Measurements from ENCODE around the gene PPP1R9A. TPM values are rescaled to one million over a fixed set of nuclear protein-coding genes. Genes with fewer than 3 reads are reported as not detected.

The PPP1R9A gene
- polyA plus RNA-seq, 3 donors, result not detected

DNA sequence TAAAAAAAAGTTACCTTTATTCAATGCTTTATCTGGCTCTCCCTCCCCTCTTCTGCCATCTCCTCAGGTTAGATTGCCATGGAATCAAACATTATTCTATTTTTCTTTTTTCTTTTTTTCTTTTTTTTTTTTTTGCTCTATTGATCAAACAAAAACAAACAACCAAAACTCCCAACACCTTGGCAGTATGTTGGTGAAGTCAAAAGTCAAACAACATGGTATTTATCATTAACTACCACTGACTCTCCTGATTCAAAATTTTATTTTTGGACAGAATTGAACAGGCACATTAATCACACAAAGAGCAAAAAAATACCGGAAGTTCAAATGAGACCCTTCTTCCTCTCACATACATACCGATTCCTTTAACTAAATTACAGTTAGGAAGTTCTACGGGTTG, 410.6 kb downstream of the PPP1R9A start:
- H3K9me3 ChIP-seq (replicated peaks in 1 of 2; ENCODE audit: control insufficient read depth in 1 of 2, insufficient read depth in 1 of 2, low read length in 2 of 2), result no peaks in the 10 kb centered on the region
- Mint-ChIP-seq H3K4me1 (no peaks in the 10 kb centered on the region), H3K27ac (no peak overlapping the region), H3K27me3 (ENCODE audit: low read depth in 3 of 3) (peaks cover 0 to 2% (median 0%) of the 10 kb centered on the region in 3 donors), H3K4me3 (no peak overlapping the region), H3K36me3 (no peaks in the 10 kb centered on the region), H3K9me3 (peaks cover 0 to 3% (median 0%) of the 10 kb centered on the region in 7 donors)
- no peaks in the 10 kb centered on the region for H3K79me2 ChIP-seq (ENCODE audit: insufficient read depth, low read length)
- no peaks in the 10 kb centered on the region for H4K20me1 ChIP-seq (ENCODE audit: insufficient read depth, low read length)
- no peak for DNase-seq
- no peak overlapping the region for H2AFZ ChIP-seq (ENCODE audit: insufficient read depth, low read depth, low read length, poor library complexity, severe bottlenecking)
- WGBS (ENCODE audit: insufficient coverage), result no CpG with 5 or more reads among the region's 3 CpGs
- H3K4me3 ChIP-seq (replicated peaks in 1 of 3; ENCODE audit: low read depth in 2 of 3, low read length in 3 of 3), result no peak overlapping the region
- TF ChIP-seq, protein P1, sequence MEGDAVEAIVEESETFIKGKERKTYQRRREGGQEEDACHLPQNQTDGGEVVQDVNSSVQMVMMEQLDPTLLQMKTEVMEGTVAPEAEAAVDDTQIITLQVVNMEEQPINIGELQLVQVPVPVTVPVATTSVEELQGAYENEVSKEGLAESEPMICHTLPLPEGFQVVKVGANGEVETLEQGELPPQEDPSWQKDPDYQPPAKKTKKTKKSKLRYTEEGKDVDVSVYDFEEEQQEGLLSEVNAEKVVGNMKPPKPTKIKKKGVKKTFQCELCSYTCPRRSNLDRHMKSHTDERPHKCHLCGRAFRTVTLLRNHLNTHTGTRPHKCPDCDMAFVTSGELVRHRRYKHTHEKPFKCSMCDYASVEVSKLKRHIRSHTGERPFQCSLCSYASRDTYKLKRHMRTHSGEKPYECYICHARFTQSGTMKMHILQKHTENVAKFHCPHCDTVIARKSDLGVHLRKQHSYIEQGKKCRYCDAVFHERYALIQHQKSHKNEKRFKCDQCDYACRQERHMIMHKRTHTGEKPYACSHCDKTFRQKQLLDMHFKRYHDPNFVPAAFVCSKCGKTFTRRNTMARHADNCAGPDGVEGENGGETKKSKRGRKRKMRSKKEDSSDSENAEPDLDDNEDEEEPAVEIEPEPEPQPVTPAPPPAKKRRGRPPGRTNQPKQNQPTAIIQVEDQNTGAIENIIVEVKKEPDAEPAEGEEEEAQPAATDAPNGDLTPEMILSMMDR (IDR thresholded peaks at IDR 0.05), result no peak
- H3K4me1 ChIP-seq (ENCODE audit: control insufficient read depth in 1 of 2, insufficient read depth in 2 of 2, low read length in 2 of 2), result no peaks in the 10 kb centered on the region
- H3K27me3 ChIP-seq (ENCODE audit: control insufficient read depth in 2 of 2, insufficient read depth in 2 of 2, low read length in 2 of 2), result no peaks in the 10 kb centered on the region
- no peak overlapping the region for H3K4me2 ChIP-seq (replicated peaks; ENCODE audit: extremely low read depth, low read length, poor library complexity, severe bottlenecking)
- H3K27ac ChIP-seq (ENCODE audit: low read depth in 1 of 2, low read length in 2 of 2), result no peak overlapping the region
- H3K9ac ChIP-seq (ENCODE audit: insufficient read depth, low read length, poor library complexity, severe bottlenecking), result no peak overlapping the region
- no peaks in the 10 kb centered on the region for H3K36me3 ChIP-seq (replicated peaks in 1 of 2; ENCODE audit: control insufficient read depth in 1 of 2, insufficient read depth in 2 of 2, low read length in 2 of 2)
- intact Hi-C loops (cut with micrococcal nuclease), result no loop called here

DNA sequence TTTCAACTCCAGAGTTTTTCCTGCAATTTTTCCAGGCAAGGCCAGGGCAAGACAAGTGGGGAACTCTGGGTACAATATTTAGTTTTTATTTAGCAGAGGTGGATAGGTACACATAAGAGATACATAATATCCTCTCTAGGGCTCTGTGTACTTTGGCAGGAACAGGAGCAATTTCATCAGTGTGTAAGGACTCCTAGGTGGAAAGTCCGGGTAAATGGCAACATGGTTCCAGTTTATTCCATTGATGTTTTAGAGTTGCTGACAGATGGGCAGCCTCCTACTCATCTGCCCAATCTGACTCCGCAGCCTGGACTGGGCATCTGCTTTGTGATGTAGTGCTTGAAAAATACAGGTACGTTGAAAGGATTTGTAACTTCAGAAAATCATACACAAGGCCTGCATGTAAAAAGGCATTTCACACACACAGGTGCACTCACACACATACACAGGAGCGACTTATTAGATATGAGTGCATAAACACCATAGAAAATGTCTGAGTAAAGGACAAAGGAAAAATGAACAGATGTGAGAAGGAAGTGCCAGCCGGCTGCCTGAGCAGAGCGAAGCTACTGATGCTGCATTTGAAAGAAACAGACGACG, 411.2 kb downstream of the PPP1R9A start:
- no peaks in the 10 kb centered on the region for H3K27me3 Mint-ChIP-seq (ENCODE audit: low read depth in 3 of 3)
- Histone ChIP-seq H2AFZ (ENCODE audit: insufficient read depth, low read depth, low read length, poor library complexity, severe bottlenecking) (no peak overlapping the region), H3K4me3 (replicated peaks in 1 of 3; ENCODE audit: low read depth in 2 of 3, low read length in 3 of 3) (no peak overlapping the region), H3K79me2 (ENCODE audit: insufficient read depth, low read length) (no peaks in the 10 kb centered on the region), H3K9ac (ENCODE audit: insufficient read depth, low read length, poor library complexity, severe bottlenecking) (no peak overlapping the region), H3K27me3 (ENCODE audit: control insufficient read depth in 2 of 2, insufficient read depth in 2 of 2, low read length in 2 of 2) (no peaks in the 10 kb centered on the region), H4K20me1 (ENCODE audit: insufficient read depth, low read length) (no peaks in the 10 kb centered on the region), H3K36me3 (replicated peaks in 1 of 2; ENCODE audit: control insufficient read depth in 1 of 2, insufficient read depth in 2 of 2, low read length in 2 of 2) (no peaks in the 10 kb centered on the region), H3K4me1 (ENCODE audit: control insufficient read depth in 1 of 2, insufficient read depth in 2 of 2, low read length in 2 of 2) (no peaks in the 10 kb centered on the region), H3K27ac (ENCODE audit: low read depth in 1 of 2, low read length in 2 of 2) (no peak overlapping the region), H3K9me3 (replicated peaks in 1 of 2; ENCODE audit: control insufficient read depth in 1 of 2, insufficient read depth in 1 of 2, low read length in 2 of 2) (no peaks in the 10 kb centered on the region), H3K4me2 (replicated peaks; ENCODE audit: extremely low read depth, low read length, poor library complexity, severe bottlenecking) (no peak overlapping the region)
- intact Hi-C loops (cut with micrococcal nuclease), result no loop called here
- H3K36me3 Mint-ChIP-seq, result no peaks in the 10 kb centered on the region
- H3K27ac Mint-ChIP-seq, result no peak overlapping the region
- DNase-seq, result no peak
- no peaks in the 10 kb centered on the region for H3K4me1 Mint-ChIP-seq
- no peak overlapping the region for H3K4me3 Mint-ChIP-seq
- WGBS (ENCODE audit: insufficient coverage), result no CpG with 5 or more reads among the region's 8 CpGs
- peaks cover 0 to 3% (median 0%) of the 10 kb centered on the region in 7 donors for H3K9me3 Mint-ChIP-seq
- TF ChIP-seq, protein P1 (IDR thresholded peaks at IDR 0.05), result no peak
